ENCODE measurements around the gene OLFML1. TPM values are rescaled to one million over a fixed set of nuclear protein-coding genes. Genes with fewer than 3 reads are reported as not detected.

OLFML1 gene
- total RNA-seq, 4 donors from 2014 or later: 1.2 to 5.3 (median 2.2) TPM

DNA sequence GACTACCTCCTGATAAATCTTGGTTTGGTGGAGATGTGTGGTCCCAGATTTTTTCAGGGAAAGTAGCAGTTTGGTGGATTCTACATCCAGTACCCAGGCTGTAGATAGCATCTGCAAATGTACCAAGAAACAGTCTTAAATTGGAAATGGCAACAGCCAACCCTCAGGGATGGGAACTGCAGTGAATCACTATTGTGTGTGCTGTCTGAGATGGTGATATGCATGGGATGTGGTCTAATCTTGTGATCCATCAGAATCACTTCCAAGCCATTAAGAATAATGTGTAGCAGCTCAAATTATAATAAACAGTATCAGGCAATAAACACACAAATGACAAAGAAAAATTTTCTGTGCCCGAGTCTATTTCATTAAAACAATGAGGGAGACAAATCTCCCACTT lies 3.4 kb downstream of the OLFML1 start:
- Histone ChIP-seq H3K4me1 (peaks cover 11% of the 10 kb centered on the region), H3K4me3 (no peak overlapping the region), H3K27ac (no peak overlapping the region), H3K9me3 (no peaks in the 10 kb centered on the region), H3K27me3 (no peaks in the 10 kb centered on the region), H3K36me3 (no peaks in the 10 kb centered on the region)
- TF ChIP-seq POLR2AphosphoS5 (IDR thresholded peaks at IDR 0.05): no peak
- no peak for TF ChIP-seq POLR2A (IDR thresholded peaks at IDR 0.05)
- no peak for TF ChIP-seq EP300 (IDR thresholded peaks at IDR 0.05)
- no peak for TF ChIP-seq CTCF (IDR thresholded peaks at IDR 0.05)
- no peak for DNase-seq (ENCODE audit: low spot score in 2 of 2)
- 94% methylated on average over 1 of the region's 1 CpG for WGBS

GRCh38 chr11:7489376-7489775 lies 4.1 kb downstream of the OLFML1 start:
- TF ChIP-seq EP300 (IDR thresholded peaks at IDR 0.05) (no peak), CTCF (IDR thresholded peaks at IDR 0.05) (no peak), POLR2A (IDR thresholded peaks at IDR 0.05) (no peak), POLR2AphosphoS5 (IDR thresholded peaks at IDR 0.05) (no peak)
- H3K27me3 ChIP-seq: no peaks in the 10 kb centered on the region
- 92% methylated on average over 2 of the region's 2 CpGs for WGBS
- no peaks in the 10 kb centered on the region for H3K36me3 ChIP-seq
- H3K27ac ChIP-seq: no peak overlapping the region
- DNase-seq (ENCODE audit: low spot score in 2 of 2): no peak
- H3K9me3 ChIP-seq: no peaks in the 10 kb centered on the region
- no peak overlapping the region for H3K4me3 ChIP-seq
- peaks cover 18% of the 10 kb centered on the region for H3K4me1 ChIP-seq

GRCh38 chr11:7490054-7490453 lies 4.7 kb downstream of the OLFML1 start:
- TF ChIP-seq POLR2AphosphoS5 (IDR thresholded peaks at IDR 0.05): no peak
- DNase-seq (ENCODE audit: low spot score in 2 of 2): no peak
- Histone ChIP-seq H3K9me3 (no peaks in the 10 kb centered on the region), H3K36me3 (no peaks in the 10 kb centered on the region), H3K27ac (no peak overlapping the region), H3K27me3 (no peaks in the 10 kb centered on the region), H3K4me1 (peaks cover 22% of the 10 kb centered on the region), H3K4me3 (no peak overlapping the region)
- 80% methylated on average over 4 of the region's 4 CpGs for WGBS

DNA sequence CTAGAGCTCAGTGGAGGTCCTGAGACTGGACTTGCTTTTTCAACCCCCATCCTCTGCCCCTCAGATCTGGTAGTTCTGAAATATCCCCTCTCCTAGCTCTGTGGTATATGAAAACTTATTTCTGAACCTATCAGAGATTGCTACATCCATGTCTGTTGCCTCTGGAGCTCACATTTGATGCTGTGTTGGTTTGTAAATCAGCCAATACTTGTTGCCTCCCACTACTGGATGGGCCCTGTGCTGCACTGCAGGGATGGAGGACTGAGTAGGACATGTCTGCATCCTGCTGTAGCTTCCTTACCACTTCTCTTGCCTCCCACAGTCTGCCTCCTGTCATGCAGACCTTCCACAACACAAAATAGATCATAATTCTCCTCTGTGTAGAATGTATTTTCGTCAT lies 5.2 kb downstream of the OLFML1 start:
- TF ChIP-seq POLR2AphosphoS5 (IDR thresholded peaks at IDR 0.05) (no peak), POLR2A (IDR thresholded peaks at IDR 0.05) (no peak), CTCF (IDR thresholded peaks at IDR 0.05) (no peak), EP300 (IDR thresholded peaks at IDR 0.05) (no peak)
- Histone ChIP-seq H3K27me3 (no peaks in the 10 kb centered on the region), H3K27ac (no peak overlapping the region), H3K4me3 (no peak overlapping the region), H3K9me3 (no peaks in the 10 kb centered on the region), H3K4me1 (peaks cover 22% of the 10 kb centered on the region), H3K36me3 (no peaks in the 10 kb centered on the region)
- WGBS: 85% methylated on average over 1 of the region's 1 CpG
- no peak for DNase-seq (ENCODE audit: low spot score in 2 of 2)

DNA sequence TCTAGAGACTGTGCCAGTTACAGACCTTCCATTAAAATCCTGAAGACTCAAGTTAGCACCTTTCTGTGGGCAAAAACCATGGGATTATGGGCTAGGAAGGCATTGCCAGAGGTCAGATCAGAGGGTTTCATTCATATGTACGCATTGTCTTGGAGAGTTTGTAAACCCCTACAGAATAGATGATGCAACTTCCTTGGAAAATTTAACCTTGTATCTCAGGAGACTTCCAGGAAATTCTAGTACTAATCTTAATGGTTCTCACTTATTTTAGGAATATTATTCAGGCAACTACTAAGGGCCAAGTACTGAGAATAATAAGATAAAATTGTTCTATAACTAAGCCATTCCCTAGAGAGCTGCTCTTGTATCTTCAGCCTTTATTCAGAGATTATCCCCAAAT lies 6.9 kb downstream of the OLFML1 start:
- no peaks in the 10 kb centered on the region for H3K36me3 ChIP-seq
- H3K27ac ChIP-seq: no peak overlapping the region
- no peaks in the 10 kb centered on the region for H3K27me3 ChIP-seq
- no peak overlapping the region for H3K4me3 ChIP-seq
- TF ChIP-seq POLR2A (IDR thresholded peaks at IDR 0.05) (no peak), POLR2AphosphoS5 (IDR thresholded peaks at IDR 0.05) (no peak), CTCF (IDR thresholded peaks at IDR 0.05) (no peak), EP300 (IDR thresholded peaks at IDR 0.05) (no peak)
- WGBS: 88% methylated on average over 1 of the region's 1 CpG
- H3K9me3 ChIP-seq: no peaks in the 10 kb centered on the region
- DNase-seq (ENCODE audit: low spot score in 2 of 2): no peak
- H3K4me1 ChIP-seq: peaks cover 22% of the 10 kb centered on the region

DNA sequence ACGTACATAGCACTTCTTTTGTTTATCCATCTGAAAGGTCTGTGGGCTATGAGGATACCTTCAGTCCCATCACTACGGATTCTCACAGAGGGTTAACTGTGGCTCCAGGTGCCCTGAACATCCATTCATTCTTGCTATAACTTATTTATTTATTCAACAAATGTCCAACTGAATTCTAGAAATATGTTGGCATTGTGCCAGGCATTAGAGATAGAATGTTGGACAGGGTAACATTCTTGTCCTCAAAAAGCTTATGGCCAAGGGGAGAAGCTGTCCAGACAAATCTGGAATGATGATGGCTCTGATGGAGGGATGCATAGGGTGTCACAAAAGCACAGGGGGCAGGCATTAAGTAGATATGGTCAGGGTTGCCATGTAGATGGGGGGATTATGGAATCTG lies 8.4 kb downstream of the OLFML1 start:
- no peak for TF ChIP-seq POLR2AphosphoS5 (IDR thresholded peaks at IDR 0.05)
- TF ChIP-seq CTCF (IDR thresholded peaks at IDR 0.05): no peak
- no peak for TF ChIP-seq POLR2A (IDR thresholded peaks at IDR 0.05)
- TF ChIP-seq EP300 (IDR thresholded peaks at IDR 0.05): no peak
- peaks cover 23% of the 10 kb centered on the region for H3K4me1 ChIP-seq
- no peaks in the 10 kb centered on the region for H3K36me3 ChIP-seq
- H3K4me3 ChIP-seq: no peak overlapping the region
- no peak overlapping the region for H3K27ac ChIP-seq
- no peaks in the 10 kb centered on the region for H3K27me3 ChIP-seq
- WGBS: 95% methylated on average over 2 of the region's 2 CpGs
- DNase-seq (ENCODE audit: low spot score in 2 of 2): no peak
- H3K9me3 ChIP-seq: no peaks in the 10 kb centered on the region

Data from suprapubic skin (tissue), 4 donors.